DLD1 (cell line): Measurements from ENCODE around the gene LPP.

ENCODE experiments used
- in situ Hi-C: cut with HindIII; loops from 2 replicates; pipeline ENCODE4 v1.10.0; 2017; ENCODE audit warnings: low sequenced_read_pairs

Gene LPP

GRCh38 chr3:188294823-188295487 is 141.0 kb downstream of the LPP start:
- in situ Hi-C loops, result no loop called here

GRCh38 chr3:188295876-188296275 is 141.9 kb downstream of the LPP start:
- in situ Hi-C loops, result no loop called here

- in situ Hi-C loops, result no loop called here
Observed at GRCh38 chr3:188296761-188297612, 143.0 kb downstream of the LPP start.

DNA sequence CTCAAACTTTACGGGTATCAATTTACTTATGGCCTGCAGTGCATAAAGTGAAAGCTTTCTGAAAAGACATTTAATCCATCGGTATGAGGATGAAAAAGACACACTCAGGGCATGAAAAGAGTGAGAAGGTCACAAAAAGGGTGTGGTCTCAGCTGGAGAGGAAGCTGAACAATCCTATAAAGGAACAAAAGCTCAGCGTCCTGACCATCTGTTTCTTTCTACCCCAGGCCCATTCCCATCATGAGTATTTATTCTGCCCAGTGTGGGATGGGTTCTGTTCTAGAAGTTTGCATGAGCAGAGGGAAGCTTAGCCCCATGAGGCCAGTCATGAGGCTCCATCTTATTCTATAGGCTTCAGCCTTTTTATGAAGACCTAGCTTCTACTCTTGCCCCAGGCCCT is 144.6 kb downstream of the LPP start:
- in situ Hi-C loops, result no loop called here

GRCh38 chr3:188299068-188299467 is 145.1 kb downstream of the LPP start:
- in situ Hi-C loops, result no loop called here

- in situ Hi-C loops, result no loop called here
Observed at GRCh38 chr3:188299708-188300107, 145.8 kb downstream of the LPP start.

DNA sequence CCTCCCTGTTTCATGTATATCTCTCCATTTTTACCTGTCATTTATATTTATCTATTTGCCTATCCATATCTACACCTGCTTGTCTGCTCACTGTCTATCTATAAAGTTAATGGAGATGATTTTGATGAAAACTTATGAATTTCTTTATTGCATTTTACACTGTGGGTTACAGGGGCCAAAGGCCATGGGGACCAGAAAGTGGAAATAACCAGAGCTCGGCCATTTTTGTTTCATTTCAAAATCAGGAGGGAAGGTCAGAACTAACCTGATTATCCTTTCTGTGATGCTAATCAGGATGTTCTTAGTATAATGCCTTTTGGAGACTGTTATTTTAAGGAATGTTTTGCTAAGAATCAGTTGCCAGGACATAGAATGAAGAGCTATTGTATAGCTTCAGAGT is 147.2 kb downstream of the LPP start:
- in situ Hi-C loops, result no loop called here

GRCh38 chr3:188303286-188303799 is 149.4 kb downstream of the LPP start:
- in situ Hi-C loops, result no loop called here

- in situ Hi-C loops, result no loop called here
Observed at GRCh38 chr3:188303823-188304222, 149.9 kb downstream of the LPP start.

GRCh38 chr3:188304501-188304900 is 150.5 kb downstream of the LPP start:
- in situ Hi-C loops, result no loop called here

- in situ Hi-C loops, result no loop called here
Observed at GRCh38 chr3:188305220-188305619, 151.3 kb downstream of the LPP start.

GRCh38 chr3:188306435-188307005 is 152.6 kb downstream of the LPP start:
- in situ Hi-C loops, result no loop called here

- in situ Hi-C loops, result no loop called here
Observed at GRCh38 chr3:188309437-188310269, 155.7 kb downstream of the LPP start.

DNA sequence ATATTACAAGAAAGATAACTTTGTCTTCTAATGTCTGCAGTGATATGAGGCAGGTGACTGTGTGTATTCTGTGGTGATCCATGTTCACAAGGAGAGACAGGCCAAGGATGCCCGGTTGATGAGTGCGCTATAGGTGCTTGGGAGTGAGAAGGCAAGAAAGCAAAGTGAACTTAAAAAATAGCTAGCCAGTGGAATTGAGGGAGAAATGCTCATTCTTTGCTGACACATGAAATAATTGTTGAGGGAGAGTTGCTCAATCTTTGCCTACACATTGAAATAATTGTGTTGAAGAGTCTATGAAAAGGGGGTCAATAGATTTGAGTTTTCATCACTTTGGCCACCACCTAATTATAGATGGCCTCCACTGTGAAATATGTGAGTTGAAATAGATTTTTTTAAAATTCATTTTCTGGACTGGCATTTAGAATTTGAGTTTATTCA is 156.3 kb downstream of the LPP start:
- in situ Hi-C loops, result no loop called here

DNA sequence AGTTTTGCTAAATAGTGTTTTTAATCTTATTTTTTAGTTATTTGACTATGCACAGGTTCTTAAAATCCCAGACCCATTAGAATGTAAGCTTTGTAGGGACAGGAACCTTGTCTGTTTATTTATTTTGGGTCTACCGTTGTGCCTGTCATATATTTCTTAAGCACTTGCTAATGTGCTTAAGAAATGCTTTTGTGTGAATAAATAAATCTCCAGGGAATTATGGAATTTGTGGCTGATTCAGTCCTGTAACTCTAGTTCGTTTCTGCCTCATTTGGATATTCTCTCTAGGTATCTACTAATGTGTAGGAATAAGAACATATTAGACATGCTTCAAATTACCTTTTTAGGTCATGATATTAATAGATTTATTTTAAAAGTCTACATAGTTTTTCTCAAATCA is 161.6 kb downstream of the LPP start:
- in situ Hi-C loops, result no loop called here

- in situ Hi-C loops, result no loop called here
Observed at GRCh38 chr3:188316021-188316722, 162.2 kb downstream of the LPP start.

- in situ Hi-C loops, result no loop called here
Observed at GRCh38 chr3:188316723-188317070, 162.7 kb downstream of the LPP start.

DNA sequence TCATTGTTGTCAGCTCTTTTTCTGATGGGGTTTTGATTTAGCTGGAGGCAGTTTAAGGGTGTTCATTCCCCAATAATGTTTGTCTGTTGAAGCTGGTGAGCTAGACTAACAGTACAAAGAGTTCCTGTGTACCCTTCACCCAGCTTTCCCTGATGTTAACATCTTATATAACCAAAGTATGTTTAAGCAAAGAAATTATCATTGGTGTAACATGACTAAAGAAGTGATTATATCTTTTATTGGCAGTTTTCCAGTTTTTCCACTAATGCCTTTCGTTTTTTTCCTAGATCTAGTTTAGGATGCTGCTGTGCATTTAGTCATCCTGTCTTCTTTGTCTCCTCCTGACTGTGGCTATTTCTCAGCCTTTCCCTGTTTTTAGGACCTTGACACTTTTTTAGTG is 165.6 kb downstream of the LPP start:
- in situ Hi-C loops, result no loop called here

DNA sequence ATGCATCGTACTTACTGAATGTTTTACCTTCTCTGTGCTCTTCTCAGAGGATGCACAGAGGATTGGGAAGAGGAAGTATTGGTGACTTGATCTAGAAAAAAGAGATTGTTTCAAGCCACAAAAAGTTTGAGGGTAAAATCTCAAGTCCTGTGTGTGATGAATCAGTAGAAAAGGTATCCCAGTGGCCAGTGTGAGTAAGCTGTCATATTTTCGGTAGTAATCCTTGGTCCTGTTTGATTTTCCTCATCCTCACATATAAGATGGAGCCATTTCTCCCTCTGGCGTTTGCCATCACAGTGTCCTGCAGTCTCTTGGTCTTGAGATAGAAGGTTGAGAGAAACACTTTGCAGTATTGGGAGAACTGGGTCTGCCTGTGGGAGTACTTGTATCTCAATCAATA is 166.8 kb downstream of the LPP start:
- in situ Hi-C loops, result no loop called here

DNA sequence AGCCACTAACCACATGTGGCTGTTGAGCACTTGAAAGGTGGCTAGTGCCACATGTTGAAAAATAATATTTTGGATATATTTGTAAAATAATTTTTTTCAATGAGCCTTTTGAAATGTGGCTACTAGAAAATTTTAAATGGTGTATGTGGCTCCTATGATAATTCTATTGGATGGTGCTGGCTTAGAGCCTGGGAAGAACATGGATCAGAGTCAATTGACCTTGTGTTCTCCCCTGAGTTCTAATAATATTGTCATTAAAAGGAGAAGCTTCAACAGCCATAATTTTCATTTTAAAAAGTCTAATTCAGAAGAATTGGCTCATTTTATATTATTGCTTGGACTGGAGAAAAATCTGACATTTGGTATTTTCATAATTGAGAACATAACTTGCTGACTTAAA is 167.3 kb downstream of the LPP start:
- in situ Hi-C loops, result no loop called here
